Neural cell (in vitro differentiated cells): ENCODE measurements around the gene RABEP2.

Source experiments
- EZH2 ChIP-seq: fragments of 200-600, 300-800 bp; shearing (Covaris generic), sonication (generic); IDR thresholded peaks from 2 replicates; pipeline ENCODE4 v1.6.1; 2014; ENCODE audit warnings: antibody characterized with exemption, low read length, borderline replicate concordance, mild to moderate bottlenecking; ENCODE audit not compliant: insufficient read depth, poor library complexity, severe bottlenecking
- TF ChIP-seq, protein P1 (sequence below): fragments of 450-650 bp; IDR thresholded peaks from 2 replicates; pipeline ENCODE4 v1.5.1; 2014; ENCODE audit warnings: antibody characterized with exemption, mild to moderate bottlenecking, moderate library complexity; ENCODE audit not compliant: poor library complexity, severe bottlenecking

DNA sequence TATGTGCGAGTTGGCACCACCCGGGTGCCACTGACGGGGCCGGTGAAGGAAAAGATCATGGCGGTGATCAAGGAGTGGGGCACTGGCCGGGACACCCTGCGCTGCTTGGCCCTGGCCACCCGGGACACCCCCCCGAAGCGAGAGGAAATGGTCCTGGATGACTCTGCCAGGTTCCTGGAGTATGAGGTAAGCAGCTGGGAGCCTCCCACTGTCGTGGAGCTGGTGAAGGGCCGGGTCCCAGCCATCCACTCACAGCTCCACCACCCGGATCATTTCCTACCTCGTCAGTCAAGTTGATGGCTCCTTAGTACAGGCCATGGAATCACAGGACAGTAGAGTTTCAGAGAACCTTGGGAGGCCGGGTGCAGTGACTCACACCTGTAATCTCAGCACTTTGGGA, 26.8 kb downstream of the RABEP2 start:
- TF ChIP-seq EZH2: no peak
- TF ChIP-seq, protein P1, sequence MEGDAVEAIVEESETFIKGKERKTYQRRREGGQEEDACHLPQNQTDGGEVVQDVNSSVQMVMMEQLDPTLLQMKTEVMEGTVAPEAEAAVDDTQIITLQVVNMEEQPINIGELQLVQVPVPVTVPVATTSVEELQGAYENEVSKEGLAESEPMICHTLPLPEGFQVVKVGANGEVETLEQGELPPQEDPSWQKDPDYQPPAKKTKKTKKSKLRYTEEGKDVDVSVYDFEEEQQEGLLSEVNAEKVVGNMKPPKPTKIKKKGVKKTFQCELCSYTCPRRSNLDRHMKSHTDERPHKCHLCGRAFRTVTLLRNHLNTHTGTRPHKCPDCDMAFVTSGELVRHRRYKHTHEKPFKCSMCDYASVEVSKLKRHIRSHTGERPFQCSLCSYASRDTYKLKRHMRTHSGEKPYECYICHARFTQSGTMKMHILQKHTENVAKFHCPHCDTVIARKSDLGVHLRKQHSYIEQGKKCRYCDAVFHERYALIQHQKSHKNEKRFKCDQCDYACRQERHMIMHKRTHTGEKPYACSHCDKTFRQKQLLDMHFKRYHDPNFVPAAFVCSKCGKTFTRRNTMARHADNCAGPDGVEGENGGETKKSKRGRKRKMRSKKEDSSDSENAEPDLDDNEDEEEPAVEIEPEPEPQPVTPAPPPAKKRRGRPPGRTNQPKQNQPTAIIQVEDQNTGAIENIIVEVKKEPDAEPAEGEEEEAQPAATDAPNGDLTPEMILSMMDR: no peak
